ENCODE measurements around the gene ZNF664. TPM values are rescaled to one million over a fixed set of nuclear protein-coding genes. Genes with fewer than 3 reads are reported as not detected.

ZNF664 gene
- total and polyA plus RNA-seq, 2 experiments from 2014 or later = 11.3 to 29.1 TPM

DNA sequence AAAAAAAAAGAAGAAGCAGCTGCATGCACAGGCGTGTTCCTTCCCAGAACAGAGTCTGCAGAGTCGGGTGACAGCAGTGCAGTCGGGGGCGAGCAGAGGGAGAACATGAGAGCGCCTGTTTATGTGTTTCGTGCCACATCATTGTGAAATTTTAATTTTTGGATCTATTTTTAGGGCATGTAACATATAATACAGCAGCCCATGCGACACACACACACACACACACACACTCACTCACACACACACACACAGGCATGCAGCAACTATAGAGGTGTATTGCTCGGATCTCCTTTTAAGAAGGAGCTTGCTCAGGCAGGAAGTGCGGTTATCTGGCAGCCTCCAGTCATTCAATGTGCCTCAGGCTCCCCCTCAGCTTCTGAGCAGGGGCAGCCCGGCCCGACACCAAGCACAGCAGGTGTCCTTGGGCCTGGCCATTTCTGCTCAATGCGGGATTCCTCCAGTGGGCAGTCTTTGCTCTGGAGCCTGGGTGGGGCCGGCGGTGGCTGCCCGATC lies 71.8 kb downstream of the ZNF664 start:
- H3K9me2 ChIP-seq (ENCODE audit: insufficient read depth) = no peaks in the 10 kb centered on the region
- no peaks in the 10 kb centered on the region for H3K79me2 ChIP-seq (ENCODE audit: insufficient read depth)
- no peaks in the 10 kb centered on the region for H3K4me1 ChIP-seq (ENCODE audit: insufficient read depth)
- no peaks in the 10 kb centered on the region for H3K9me3 ChIP-seq (ENCODE audit: low read depth)
- no peaks in the 10 kb centered on the region for H3F3A ChIP-seq (ENCODE audit: insufficient read depth)
- DNase-seq = no peak
- H3K4me3 ChIP-seq = no peak overlapping the region
- no peak overlapping the region for H2AFZ ChIP-seq
- in situ Hi-C loops (cut with MboI) = loop anchor here (10.0 kb wide), 1 partner anchor 720 kb away; no protein-coding TSS in a partner anchor
- H4K20me1 ChIP-seq (ENCODE audit: insufficient read depth) = no peaks in the 10 kb centered on the region
- TF ChIP-seq EZH2phosphoT487 (IDR thresholded peaks at IDR 0.05; ENCODE audit: insufficient read depth, low read depth) (no peak), EZH2 (IDR thresholded peaks at IDR 0.05; ENCODE audit: insufficient read depth, poor library complexity, severe bottlenecking) (no peak)
- WGBS, 2 experiments (ENCODE audit: low coverage in 1 of 2, low lambda C conversion rate in 2 of 2, missing lambda C conversion rate in 2 of 2) = 45 to 47% methylated on average over 15 of the region's 15 CpGs
- no peak overlapping the region for H3K27ac ChIP-seq
- no peaks in the 10 kb centered on the region for H3K36me3 ChIP-seq (ENCODE audit: low read depth)
- H3K4me2 ChIP-seq (ENCODE audit: unreplicated experiment) = no peak overlapping the region
- no peaks in the 10 kb centered on the region for H3K27me3 ChIP-seq (replicated peaks; ENCODE audit: insufficient read depth)
- no peak overlapping the region for H3K9ac ChIP-seq

GRCh38 chr12:124045671-124046455 lies 72.8 kb downstream of the ZNF664 start:
- Histone ChIP-seq H3K4me3 (no peak overlapping the region), H3K27ac (no peak overlapping the region), H2AFZ (no peak overlapping the region), H3K36me3 (ENCODE audit: low read depth) (no peaks in the 10 kb centered on the region), H4K20me1 (ENCODE audit: insufficient read depth) (no peaks in the 10 kb centered on the region), H3K9ac (no peak overlapping the region), H3K27me3 (replicated peaks; ENCODE audit: insufficient read depth) (no peaks in the 10 kb centered on the region), H3K9me2 (ENCODE audit: insufficient read depth) (no peaks in the 10 kb centered on the region), H3K4me1 (ENCODE audit: insufficient read depth) (no peaks in the 10 kb centered on the region), H3K4me2 (ENCODE audit: unreplicated experiment) (no peak overlapping the region), H3K79me2 (ENCODE audit: insufficient read depth) (no peaks in the 10 kb centered on the region), H3K9me3 (ENCODE audit: low read depth) (no peaks in the 10 kb centered on the region), H3F3A (ENCODE audit: insufficient read depth) (no peaks in the 10 kb centered on the region)
- DNase-seq = no peak
- in situ Hi-C loops (cut with MboI) = loop anchor here (10.0 kb wide), 1 partner anchor 719 kb away; no protein-coding TSS in a partner anchor
- TF ChIP-seq EZH2 (IDR thresholded peaks at IDR 0.05; ENCODE audit: insufficient read depth, poor library complexity, severe bottlenecking) = no peak
- no peak for TF ChIP-seq EZH2phosphoT487 (IDR thresholded peaks at IDR 0.05; ENCODE audit: insufficient read depth, low read depth)
- WGBS, 2 experiments (ENCODE audit: low coverage in 1 of 2, low lambda C conversion rate in 2 of 2, missing lambda C conversion rate in 2 of 2) = 79 to 83% methylated on average over 5 of the region's 5 CpGs

GRCh38 chr12:124046456-124046740 lies 73.4 kb downstream of the ZNF664 start:
- Histone ChIP-seq H3K27ac (no peak overlapping the region), H3K27me3 (replicated peaks; ENCODE audit: insufficient read depth) (no peaks in the 10 kb centered on the region), H3K4me3 (no peak overlapping the region), H3K9ac (no peak overlapping the region), H3K9me3 (ENCODE audit: low read depth) (no peaks in the 10 kb centered on the region), H2AFZ (no peak overlapping the region), H3K9me2 (ENCODE audit: insufficient read depth) (no peaks in the 10 kb centered on the region), H3K36me3 (ENCODE audit: low read depth) (no peaks in the 10 kb centered on the region), H3F3A (ENCODE audit: insufficient read depth) (no peaks in the 10 kb centered on the region), H4K20me1 (ENCODE audit: insufficient read depth) (no peaks in the 10 kb centered on the region), H3K79me2 (ENCODE audit: insufficient read depth) (no peaks in the 10 kb centered on the region), H3K4me2 (ENCODE audit: unreplicated experiment) (no peak overlapping the region), H3K4me1 (ENCODE audit: insufficient read depth) (no peaks in the 10 kb centered on the region)
- in situ Hi-C loops (cut with MboI) = loop anchor here (10.0 kb wide), 1 partner anchor 718 kb away; no protein-coding TSS in a partner anchor
- TF ChIP-seq EZH2phosphoT487 (IDR thresholded peaks at IDR 0.05; ENCODE audit: insufficient read depth, low read depth) = no peak
- no peak for TF ChIP-seq EZH2 (IDR thresholded peaks at IDR 0.05; ENCODE audit: insufficient read depth, poor library complexity, severe bottlenecking)
- no peak for DNase-seq

DNA sequence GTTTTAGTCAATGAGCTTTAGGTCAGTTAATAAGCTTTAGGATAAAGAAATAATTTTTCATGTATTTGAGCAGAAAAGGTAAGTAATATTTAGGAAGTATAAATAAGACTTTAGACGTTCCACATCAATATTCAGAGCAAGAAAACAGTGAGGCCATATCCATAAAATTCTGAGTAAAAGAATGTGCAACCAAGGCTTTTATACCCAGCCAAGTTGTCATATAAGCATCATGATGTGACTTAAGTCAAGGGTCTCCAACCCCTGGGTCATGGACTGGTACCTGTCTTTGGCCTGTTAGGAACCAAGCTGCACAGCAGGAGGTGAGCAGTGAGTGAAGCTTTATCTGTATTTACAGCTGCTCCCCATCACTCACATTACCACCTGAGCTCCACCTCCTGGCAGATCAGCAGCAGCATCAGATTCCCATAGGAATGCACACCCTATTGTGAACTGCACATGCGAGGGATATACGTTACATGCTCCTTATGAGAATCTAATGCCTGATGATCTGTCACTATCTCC lies 74.1 kb downstream of the ZNF664 start:
- 69 to 72% methylated on average over 3 of the region's 3 CpGs for WGBS, 2 experiments (ENCODE audit: low coverage in 1 of 2, low lambda C conversion rate in 2 of 2, missing lambda C conversion rate in 2 of 2)
- Histone ChIP-seq H4K20me1 (ENCODE audit: insufficient read depth) (no peaks in the 10 kb centered on the region), H3K9ac (no peak overlapping the region), H2AFZ (no peak overlapping the region), H3K27me3 (replicated peaks; ENCODE audit: insufficient read depth) (no peaks in the 10 kb centered on the region), H3K79me2 (ENCODE audit: insufficient read depth) (no peaks in the 10 kb centered on the region), H3K36me3 (ENCODE audit: low read depth) (no peaks in the 10 kb centered on the region), H3K27ac (no peak overlapping the region), H3F3A (ENCODE audit: insufficient read depth) (no peaks in the 10 kb centered on the region), H3K4me3 (no peak overlapping the region), H3K9me3 (ENCODE audit: low read depth) (no peaks in the 10 kb centered on the region), H3K9me2 (ENCODE audit: insufficient read depth) (no peaks in the 10 kb centered on the region), H3K4me2 (ENCODE audit: unreplicated experiment) (no peak overlapping the region), H3K4me1 (ENCODE audit: insufficient read depth) (no peaks in the 10 kb centered on the region)
- TF ChIP-seq EZH2 (IDR thresholded peaks at IDR 0.05; ENCODE audit: insufficient read depth, poor library complexity, severe bottlenecking) (no peak), EZH2phosphoT487 (IDR thresholded peaks at IDR 0.05; ENCODE audit: insufficient read depth, low read depth) (no peak)
- no peak for DNase-seq
- in situ Hi-C loops (cut with MboI) = loop anchor here (10.0 kb wide), 1 partner anchor 718 kb away; no protein-coding TSS in a partner anchor

Data from GM23248 (cell line).